ENCODE results near the gene PACRG.

Gene PACRG

DNA sequence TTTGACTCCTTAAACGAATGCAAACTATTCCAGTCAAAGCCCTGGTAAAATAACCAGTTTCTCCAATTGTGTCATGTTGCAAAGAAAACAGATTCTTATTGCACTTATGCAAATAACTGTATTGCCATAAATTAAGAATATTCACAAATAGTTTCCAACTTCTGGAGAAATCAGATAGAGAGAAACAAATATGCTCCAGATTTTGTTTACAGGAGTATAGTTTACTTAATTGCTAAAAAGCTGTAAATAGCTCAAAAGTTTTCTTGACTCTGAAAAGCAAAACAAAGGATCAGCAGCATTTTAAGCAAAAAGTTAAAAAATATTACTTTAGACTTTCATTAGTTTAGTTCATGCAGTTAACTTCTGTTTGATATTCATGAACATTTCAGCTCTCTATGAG lies 304.2 kb downstream of the PACRG start:
- Histone ChIP-seq H3K27me3 (ENCODE audit: control insufficient read depth in 1 of 2, insufficient read depth in 2 of 2, low read length in 2 of 2) (no peaks in the 10 kb centered on the region), H3K9me3 (ENCODE audit: control insufficient read depth in 1 of 2, low read length in 2 of 2) (peaks cover 3 to 7% of the 10 kb centered on the region in 2 donors), H3K36me3 (ENCODE audit: control insufficient read depth in 1 of 2, insufficient read depth in 2 of 2, low read length in 2 of 2) (no peaks in the 10 kb centered on the region), H3K27ac (ENCODE audit: low read depth, low read length) (no peak overlapping the region), H3K4me3 (ENCODE audit: low read depth in 1 of 2, low read length in 2 of 2) (no peak overlapping the region), H3K9ac (ENCODE audit: low read depth in 1 of 2, low read length in 2 of 2) (no peak overlapping the region), H3K4me1 (ENCODE audit: control insufficient read depth in 1 of 2, insufficient read depth in 2 of 2, low read length in 2 of 2) (no peaks in the 10 kb centered on the region)

DNA sequence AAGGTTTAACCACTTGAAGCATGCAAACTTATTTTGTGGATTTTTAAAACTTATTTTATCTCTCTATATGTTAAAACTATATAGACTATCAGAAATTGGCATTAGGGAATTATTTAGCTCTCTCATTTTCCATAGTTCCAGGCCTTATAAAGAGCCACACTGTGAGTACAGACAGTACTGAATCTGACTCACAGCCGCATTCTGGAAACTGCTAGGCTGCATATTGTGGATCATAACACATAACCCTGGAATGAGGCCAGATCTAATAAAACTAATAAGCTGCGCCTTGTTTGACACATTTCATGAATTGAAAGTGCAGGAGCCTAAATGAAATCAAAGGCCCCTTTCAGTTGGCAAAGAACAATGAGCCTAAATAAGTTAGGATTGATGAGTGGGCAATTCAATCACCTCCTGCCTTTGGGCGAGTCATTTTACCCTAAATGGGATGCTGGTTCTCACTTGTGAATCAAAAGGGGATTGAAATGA lies 308.4 kb downstream of the PACRG start:
- Histone ChIP-seq H3K9me3 (ENCODE audit: control insufficient read depth in 1 of 2, low read length in 2 of 2) (peaks cover 3% of the 10 kb centered on the region in 2 donors), H3K9ac (ENCODE audit: low read depth in 1 of 2, low read length in 2 of 2) (no peak overlapping the region), H3K27me3 (ENCODE audit: control insufficient read depth in 1 of 2, insufficient read depth in 2 of 2, low read length in 2 of 2) (no peaks in the 10 kb centered on the region), H3K4me3 (ENCODE audit: low read depth in 1 of 2, low read length in 2 of 2) (no peak overlapping the region), H3K27ac (ENCODE audit: low read depth, low read length) (no peak overlapping the region), H3K36me3 (ENCODE audit: control insufficient read depth in 1 of 2, insufficient read depth in 2 of 2, low read length in 2 of 2) (no peaks in the 10 kb centered on the region), H3K4me1 (ENCODE audit: control insufficient read depth in 1 of 2, insufficient read depth in 2 of 2, low read length in 2 of 2) (no peaks in the 10 kb centered on the region)

DNA sequence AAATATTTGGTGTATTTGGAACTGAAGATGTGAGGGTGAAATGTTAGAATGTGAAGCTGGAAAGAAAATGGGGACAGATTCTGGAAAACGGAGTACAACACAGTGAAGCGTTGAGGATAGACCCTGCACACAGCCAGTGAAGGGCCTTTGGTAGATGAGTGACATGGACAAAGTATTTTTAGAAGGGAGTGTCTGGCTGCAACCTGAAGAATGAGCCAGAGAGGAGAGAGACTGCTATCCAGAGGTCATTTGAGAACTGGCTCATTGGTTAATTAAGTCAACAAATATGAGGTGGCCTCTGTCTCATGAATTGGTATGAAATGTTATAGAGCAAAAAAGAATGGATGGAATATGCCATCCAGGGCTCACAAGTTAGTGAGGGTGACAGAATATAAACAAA lies 310.5 kb downstream of the PACRG start:
- no peaks in the 10 kb centered on the region for H3K4me1 ChIP-seq (ENCODE audit: control insufficient read depth in 1 of 2, insufficient read depth in 2 of 2, low read length in 2 of 2)
- peaks cover 3 to 5% of the 10 kb centered on the region in 2 donors for H3K9me3 ChIP-seq (ENCODE audit: control insufficient read depth in 1 of 2, low read length in 2 of 2)
- H3K9ac ChIP-seq (ENCODE audit: low read depth in 1 of 2, low read length in 2 of 2): no peak overlapping the region
- H3K27ac ChIP-seq (ENCODE audit: low read depth, low read length): no peak overlapping the region
- no peaks in the 10 kb centered on the region for H3K36me3 ChIP-seq (ENCODE audit: control insufficient read depth in 1 of 2, insufficient read depth in 2 of 2, low read length in 2 of 2)
- H3K4me3 ChIP-seq (ENCODE audit: low read depth in 1 of 2, low read length in 2 of 2): no peak overlapping the region
- H3K27me3 ChIP-seq (ENCODE audit: control insufficient read depth in 1 of 2, insufficient read depth in 2 of 2, low read length in 2 of 2): no peaks in the 10 kb centered on the region

DNA sequence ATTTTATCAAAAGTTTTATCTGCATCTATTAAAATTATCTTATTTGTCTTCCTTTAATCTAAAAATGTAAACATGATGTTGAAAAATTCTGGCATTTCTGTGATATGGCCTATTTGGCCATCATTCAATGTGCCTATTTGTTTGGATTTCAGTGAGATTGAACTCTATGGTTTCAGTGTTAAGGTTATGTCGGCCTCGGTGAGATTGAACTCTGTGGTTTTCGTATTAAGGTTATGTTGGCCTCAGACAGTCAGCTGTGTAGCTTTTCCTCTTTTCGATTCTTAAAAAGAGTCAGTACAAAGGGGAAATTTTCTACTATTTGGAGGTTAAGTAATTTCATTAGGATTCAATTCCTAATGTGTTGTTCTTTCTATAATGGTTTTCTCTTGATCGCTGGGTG lies 320.6 kb downstream of the PACRG start:
- H3K27ac ChIP-seq (ENCODE audit: low read depth, low read length): no peak overlapping the region

DNA sequence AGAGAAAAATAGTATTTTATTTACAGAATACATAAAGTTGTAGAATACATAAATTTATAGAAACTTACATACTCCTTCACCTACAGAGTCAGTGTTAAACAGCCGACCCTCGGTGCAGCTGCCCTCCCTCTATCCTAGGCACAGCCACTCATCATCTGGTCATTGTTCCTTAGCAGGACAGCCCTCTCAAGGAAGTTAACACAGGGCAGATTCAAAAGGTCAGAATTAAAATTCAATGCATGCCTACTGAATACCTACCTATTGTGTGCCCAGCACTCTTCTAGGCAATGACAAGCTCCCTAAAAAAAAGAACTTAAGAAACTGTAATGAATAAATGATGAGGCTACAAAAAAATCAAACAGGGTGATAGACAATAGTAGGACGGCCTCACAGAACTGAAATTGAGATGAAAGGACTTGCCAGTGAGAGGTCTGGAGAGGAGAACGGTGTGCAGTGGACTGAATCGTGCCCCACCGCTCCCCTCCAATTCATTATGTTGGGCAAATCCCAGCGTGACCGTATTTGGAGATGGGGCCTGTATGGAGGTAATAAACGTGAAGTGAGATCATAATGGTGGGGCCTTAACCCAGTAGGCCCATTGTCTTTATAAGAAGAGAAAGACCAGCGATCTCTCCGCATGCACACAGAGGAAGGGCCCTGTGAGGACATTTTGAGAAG lies 326.0 kb downstream of the PACRG start:
- Histone ChIP-seq H3K4me1 (ENCODE audit: control insufficient read depth in 1 of 2, insufficient read depth in 2 of 2, low read length in 2 of 2) (no peaks in the 10 kb centered on the region), H3K27me3 (ENCODE audit: control insufficient read depth in 1 of 2, insufficient read depth in 2 of 2, low read length in 2 of 2) (no peaks in the 10 kb centered on the region), H3K27ac (ENCODE audit: low read depth, low read length) (no peak overlapping the region), H3K36me3 (ENCODE audit: control insufficient read depth in 1 of 2, insufficient read depth in 2 of 2, low read length in 2 of 2) (no peaks in the 10 kb centered on the region), H3K9me3 (ENCODE audit: control insufficient read depth in 1 of 2, low read length in 2 of 2) (peaks cover 13 to 15% of the 10 kb centered on the region in 2 donors), H3K9ac (ENCODE audit: low read depth in 1 of 2, low read length in 2 of 2) (no peak overlapping the region), H3K4me3 (ENCODE audit: low read depth in 1 of 2, low read length in 2 of 2) (no peak overlapping the region)

More for the DNA sequence above, 320.6 kb downstream of the PACRG start:
- Histone ChIP-seq H3K36me3 (ENCODE audit: control insufficient read depth in 1 of 2, insufficient read depth in 2 of 2, low read length in 2 of 2) (no peaks in the 10 kb centered on the region), H3K27me3 (ENCODE audit: control insufficient read depth in 1 of 2, insufficient read depth in 2 of 2, low read length in 2 of 2) (no peaks in the 10 kb centered on the region), H3K4me1 (ENCODE audit: control insufficient read depth in 1 of 2, insufficient read depth in 2 of 2, low read length in 2 of 2) (no peaks in the 10 kb centered on the region), H3K4me3 (ENCODE audit: low read depth in 1 of 2, low read length in 2 of 2) (no peak overlapping the region), H3K9ac (ENCODE audit: low read depth in 1 of 2, low read length in 2 of 2) (no peak overlapping the region), H3K9me3 (ENCODE audit: control insufficient read depth in 1 of 2, low read length in 2 of 2) (peaks cover 0 to 2% of the 10 kb centered on the region in 2 donors)

DNA sequence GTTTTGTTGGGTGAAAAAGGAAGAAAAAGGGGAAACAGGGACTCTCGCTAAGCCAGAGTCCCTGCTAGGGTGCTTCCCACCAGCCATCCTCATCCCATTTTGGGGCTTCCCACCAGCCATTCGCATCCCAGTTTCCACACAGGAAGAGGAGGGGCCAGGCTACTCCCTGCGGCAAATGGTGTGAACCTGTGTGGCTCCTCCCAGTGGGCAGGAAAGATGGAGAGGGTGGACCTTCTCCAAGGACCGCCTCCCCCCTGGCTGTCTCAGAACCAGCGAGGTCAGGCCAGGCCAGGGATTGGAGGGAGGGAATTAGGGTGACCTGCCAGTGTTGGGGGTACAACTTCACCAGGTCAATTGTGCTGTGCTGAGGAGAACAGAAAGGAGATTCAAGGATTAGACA lies 326.9 kb downstream of the PACRG start:
- Histone ChIP-seq H3K9me3 (ENCODE audit: control insufficient read depth in 1 of 2, low read length in 2 of 2) (peaks cover 13 to 15% of the 10 kb centered on the region in 2 donors), H3K4me3 (ENCODE audit: low read depth in 1 of 2, low read length in 2 of 2) (no peak overlapping the region), H3K36me3 (ENCODE audit: control insufficient read depth in 1 of 2, insufficient read depth in 2 of 2, low read length in 2 of 2) (no peaks in the 10 kb centered on the region), H3K9ac (ENCODE audit: low read depth in 1 of 2, low read length in 2 of 2) (no peak overlapping the region), H3K27ac (ENCODE audit: low read depth, low read length) (no peak overlapping the region), H3K27me3 (ENCODE audit: control insufficient read depth in 1 of 2, insufficient read depth in 2 of 2, low read length in 2 of 2) (no peaks in the 10 kb centered on the region), H3K4me1 (ENCODE audit: control insufficient read depth in 1 of 2, insufficient read depth in 2 of 2, low read length in 2 of 2) (no peaks in the 10 kb centered on the region)

DNA sequence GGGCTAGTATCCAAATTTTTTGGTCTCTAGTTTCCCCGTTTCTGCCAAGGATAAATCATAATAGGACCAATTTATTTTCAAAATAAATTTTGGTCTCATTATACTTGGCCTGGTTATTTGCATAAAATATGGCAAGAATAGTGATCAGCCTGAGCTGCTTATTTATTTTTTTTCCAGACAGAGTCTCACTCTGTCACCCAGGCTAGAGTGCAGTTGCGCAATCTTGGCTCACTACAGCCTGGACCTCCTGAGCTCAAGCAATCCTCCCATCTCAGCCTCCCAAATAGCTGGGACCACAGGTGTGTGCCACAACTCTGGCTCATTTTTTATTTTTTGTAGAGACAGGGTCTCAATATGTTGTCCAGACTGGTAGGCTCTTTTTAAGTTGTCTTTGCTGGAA lies 329.5 kb downstream of the PACRG start:
- peaks cover 13 to 15% of the 10 kb centered on the region in 2 donors for H3K9me3 ChIP-seq (ENCODE audit: control insufficient read depth in 1 of 2, low read length in 2 of 2)

DNA sequence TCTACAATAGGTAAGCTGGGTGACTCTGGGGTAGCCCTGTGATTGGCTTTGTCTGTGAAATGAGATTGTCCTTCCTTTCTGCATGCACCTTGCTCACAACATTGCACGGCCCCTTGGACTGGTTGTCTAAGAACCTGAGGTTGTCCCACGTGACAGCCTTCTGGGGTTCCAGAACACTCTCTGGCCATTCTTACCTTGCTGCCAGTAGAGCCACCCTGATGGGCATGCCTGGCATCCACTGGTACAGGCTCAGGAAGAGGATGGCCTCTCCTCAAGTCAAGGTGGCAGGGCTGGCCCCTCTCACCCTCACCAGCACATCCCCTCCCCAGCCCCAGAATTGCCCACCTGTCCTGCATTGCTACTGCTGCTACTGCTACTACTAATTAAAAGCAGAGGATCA lies 335.0 kb downstream of the PACRG start:
- Histone ChIP-seq H3K4me3 (ENCODE audit: low read depth in 1 of 2, low read length in 2 of 2) (no peak overlapping the region), H3K36me3 (ENCODE audit: control insufficient read depth in 1 of 2, insufficient read depth in 2 of 2, low read length in 2 of 2) (no peaks in the 10 kb centered on the region), H3K27ac (ENCODE audit: low read depth, low read length) (no peak overlapping the region), H3K4me1 (ENCODE audit: control insufficient read depth in 1 of 2, insufficient read depth in 2 of 2, low read length in 2 of 2) (no peaks in the 10 kb centered on the region), H3K9me3 (ENCODE audit: control insufficient read depth in 1 of 2, low read length in 2 of 2) (peaks cover 0 to 7% of the 10 kb centered on the region in 2 donors), H3K9ac (ENCODE audit: low read depth in 1 of 2, low read length in 2 of 2) (no peak overlapping the region), H3K27me3 (ENCODE audit: control insufficient read depth in 1 of 2, insufficient read depth in 2 of 2, low read length in 2 of 2) (no peaks in the 10 kb centered on the region)

More for the DNA sequence above, 329.5 kb downstream of the PACRG start:
- Histone ChIP-seq H3K27ac (ENCODE audit: low read depth, low read length) (no peak overlapping the region), H3K36me3 (ENCODE audit: control insufficient read depth in 1 of 2, insufficient read depth in 2 of 2, low read length in 2 of 2) (no peaks in the 10 kb centered on the region), H3K4me3 (ENCODE audit: low read depth in 1 of 2, low read length in 2 of 2) (no peak overlapping the region), H3K4me1 (ENCODE audit: control insufficient read depth in 1 of 2, insufficient read depth in 2 of 2, low read length in 2 of 2) (no peaks in the 10 kb centered on the region), H3K27me3 (ENCODE audit: control insufficient read depth in 1 of 2, insufficient read depth in 2 of 2, low read length in 2 of 2) (no peaks in the 10 kb centered on the region), H3K9ac (ENCODE audit: low read depth in 1 of 2, low read length in 2 of 2) (no peak overlapping the region)

DNA sequence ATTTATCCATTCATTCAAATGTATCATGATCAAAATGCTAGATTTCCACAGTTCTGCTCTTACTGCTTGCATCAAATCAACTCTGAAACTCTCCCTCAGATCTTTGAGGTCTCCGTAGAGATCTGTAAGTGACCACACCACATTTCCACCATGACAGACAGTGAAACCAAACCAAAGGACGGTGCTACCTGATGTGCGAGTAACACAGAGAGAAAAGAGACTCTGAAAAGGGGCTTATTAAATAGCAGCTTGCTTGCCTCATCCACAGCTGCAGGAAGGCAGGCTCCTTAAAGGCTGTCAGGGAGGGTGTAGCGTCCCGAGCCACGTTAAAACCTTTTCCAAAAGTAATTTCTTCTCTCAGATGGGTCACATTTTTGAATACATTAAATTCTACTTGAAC lies 335.8 kb downstream of the PACRG start:
- Histone ChIP-seq H3K27me3 (ENCODE audit: control insufficient read depth in 1 of 2, insufficient read depth in 2 of 2, low read length in 2 of 2) (no peaks in the 10 kb centered on the region), H3K27ac (ENCODE audit: low read depth, low read length) (no peak overlapping the region), H3K4me1 (ENCODE audit: control insufficient read depth in 1 of 2, insufficient read depth in 2 of 2, low read length in 2 of 2) (no peaks in the 10 kb centered on the region), H3K4me3 (ENCODE audit: low read depth in 1 of 2, low read length in 2 of 2) (no peak overlapping the region), H3K36me3 (ENCODE audit: control insufficient read depth in 1 of 2, insufficient read depth in 2 of 2, low read length in 2 of 2) (no peaks in the 10 kb centered on the region), H3K9ac (ENCODE audit: low read depth in 1 of 2, low read length in 2 of 2) (no peak overlapping the region), H3K9me3 (ENCODE audit: control insufficient read depth in 1 of 2, low read length in 2 of 2) (peaks cover 0 to 5% of the 10 kb centered on the region in 2 donors)

DNA sequence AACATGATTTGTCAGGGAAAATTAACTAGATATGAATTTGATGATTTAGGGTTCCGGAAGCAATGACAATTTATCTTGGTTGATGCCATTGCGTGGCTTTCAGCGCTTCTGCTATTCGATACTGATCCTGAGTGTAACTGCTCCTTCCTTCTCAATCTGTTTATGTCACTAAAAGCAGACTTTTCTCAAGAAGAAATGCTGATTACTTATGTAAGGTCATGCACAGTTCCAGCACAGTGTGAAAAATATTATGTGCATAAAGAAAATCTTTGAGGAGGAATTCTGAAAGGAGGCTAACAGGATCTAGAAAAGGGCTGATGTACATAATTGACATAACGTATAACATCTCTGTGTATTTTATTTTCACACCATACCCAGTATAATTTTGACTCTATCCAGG lies 336.6 kb downstream of the PACRG start:
- Histone ChIP-seq H3K27me3 (ENCODE audit: control insufficient read depth in 1 of 2, insufficient read depth in 2 of 2, low read length in 2 of 2) (no peaks in the 10 kb centered on the region), H3K9me3 (ENCODE audit: control insufficient read depth in 1 of 2, low read length in 2 of 2) (peaks cover 0 to 5% of the 10 kb centered on the region in 2 donors), H3K9ac (ENCODE audit: low read depth in 1 of 2, low read length in 2 of 2) (no peak overlapping the region), H3K4me1 (ENCODE audit: control insufficient read depth in 1 of 2, insufficient read depth in 2 of 2, low read length in 2 of 2) (no peaks in the 10 kb centered on the region), H3K36me3 (ENCODE audit: control insufficient read depth in 1 of 2, insufficient read depth in 2 of 2, low read length in 2 of 2) (no peaks in the 10 kb centered on the region), H3K27ac (ENCODE audit: low read depth, low read length) (no peak overlapping the region), H3K4me3 (ENCODE audit: low read depth in 1 of 2, low read length in 2 of 2) (no peak overlapping the region)
